Vagina (tissue), 2 donors: Measurements from ENCODE around the gene SIVA1. TPM values are rescaled to one million over a fixed set of nuclear protein-coding genes. Genes with fewer than 3 reads are reported as not detected.

ENCODE experiments used
- DNase-seq, 2 donors: peaks; one replicate each; pipeline ENCODE4 v3.0.0-alpha.2; 2017; ENCODE audit errors: extremely low spot score in 2 of 2
- H3K27ac ChIP-seq: fragments of 200-600 bp; sonication (generic); one replicate; pipeline ENCODE4 v1.5.1; 2019
- H3K27me3 ChIP-seq: fragments of 200-600 bp; sonication (generic); one replicate; pipeline ENCODE4 v1.5.1; 2019
- H3K36me3 ChIP-seq, 2 donors: fragments of 200-600 bp; sonication (generic); one replicate each; pipeline ENCODE4 v1.5.1; 2017 to 2019
- H3K4me1 ChIP-seq: fragments of 200-600 bp; sonication (generic); one replicate; pipeline ENCODE4 v1.5.1; 2019
- H3K4me3 ChIP-seq, 2 donors: fragments of 200-600 bp; sonication (generic); 1 replicate in 1 of 2; 2 replicates in 1 of 2; pipeline ENCODE4 v1.5.1; 2016 to 2019
- H3K9me3 ChIP-seq: fragments of 200-600 bp; sonication (generic); one replicate; pipeline ENCODE4 v1.5.1; 2019
- POLR2A ChIP-seq, 2 donors: fragments of 450-650 bp; IDR thresholded peaks; one replicate each; pipeline ENCODE4 v1.6.1; 2017; ENCODE audit warnings: antibody characterized with exemption in 2 of 2, mild to moderate bottlenecking in 2 of 2, moderate library complexity in 2 of 2
- POLR2AphosphoS5 ChIP-seq, 2 donors: sonication (generic); formaldehyde crosslinking; IDR thresholded peaks; one replicate each; pipeline ENCODE4 v1.9.0; 2017; ENCODE audit warnings: antibody characterized with exemption in 2 of 2, mild to moderate bottlenecking in 2 of 2, low read depth in 1 of 2; ENCODE audit not compliant: insufficient read depth in 1 of 2
- intact Hi-C: fragments of 100-400 bp; cut with DNase I; formaldehyde crosslinking; loops from one replicate; pipeline ENCODE4 v1.15.1; 2023
- total RNA-seq: library from RNA; depleted of rRNA; stranded (reverse); fragments of >200 nt; gene quantifications from one replicate; pipeline ENCODE4 v1.2.3, GENCODE V29; 2016
- TF ChIP-seq, protein P1 (sequence below), 3 experiments: fragments of 450-650 bp in 2 of 3; fragments of 200-600 bp in 1 of 3; sonication (generic) in 1 of 3; IDR thresholded peaks; one replicate each; pipeline ENCODE4 v1.5.1; 2017 to 2019; ENCODE audit warnings: antibody characterized with exemption in 3 of 3, mild to moderate bottlenecking in 2 of 3, moderate library complexity in 2 of 3

SIVA1 gene
- total RNA-seq, 1 donor from 2014 or later = 284 TPM

DNA sequence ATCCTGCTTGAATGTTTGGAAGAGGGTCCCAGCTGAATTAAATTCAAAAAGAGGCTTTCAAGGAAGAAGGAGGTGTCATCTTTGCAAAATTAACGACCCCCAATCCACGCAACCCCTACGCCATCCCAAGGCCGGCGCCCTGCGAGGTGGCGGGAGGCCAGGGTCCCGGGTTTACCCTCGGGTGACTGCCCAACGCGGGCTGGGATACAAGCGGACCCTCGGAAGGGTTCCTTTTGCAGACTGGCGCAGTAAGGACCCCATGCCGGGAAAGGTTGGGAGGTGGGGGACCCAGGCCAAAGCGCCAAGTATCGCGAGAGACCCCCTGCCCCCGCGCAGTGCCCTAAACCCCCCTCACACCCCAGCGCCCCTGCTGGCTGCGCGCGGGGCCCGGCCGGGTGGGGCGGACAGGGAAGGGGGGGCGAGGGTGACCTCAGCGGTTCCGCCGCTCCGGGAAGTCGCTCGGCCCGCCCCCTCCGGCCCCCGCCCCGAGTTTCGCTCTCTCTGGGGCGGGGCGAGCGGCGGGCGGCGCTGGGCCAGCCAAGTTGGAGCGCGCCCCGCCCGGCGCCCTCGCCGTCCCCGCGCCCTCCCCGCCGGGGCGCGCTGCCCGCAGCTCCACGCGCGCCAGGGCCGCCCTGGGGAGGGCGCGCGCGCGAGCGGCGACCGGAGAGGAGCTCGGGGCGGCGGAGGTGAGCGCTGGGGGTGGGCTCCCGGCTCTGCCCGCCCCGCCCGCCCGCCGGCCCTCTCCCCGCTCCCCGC lies 47.2 kb downstream of the SIVA1 start:
- Histone ChIP-seq H3K4me1 (peaks cover 33% of the 10 kb centered on the region), H3K4me3 (peak overlapping the region; percentile 66 to 77), H3K27ac (peak overlapping the region; percentile 94), H3K27me3 (no peaks in the 10 kb centered on the region), H3K9me3 (no peaks in the 10 kb centered on the region), H3K36me3 (no peaks in the 10 kb centered on the region)
- no peak for DNase-seq
- intact Hi-C loops = no loop called here
- TF ChIP-seq POLR2AphosphoS5 (IDR thresholded peaks at IDR 0.05; ENCODE audit: insufficient read depth in 1 of 2, low read depth in 1 of 2) (peak in 1 of 2 donors; percentile 88), POLR2A (IDR thresholded peaks at IDR 0.05) (peak in 1 of 2 donors; percentile 63)
- TF ChIP-seq, protein P1, sequence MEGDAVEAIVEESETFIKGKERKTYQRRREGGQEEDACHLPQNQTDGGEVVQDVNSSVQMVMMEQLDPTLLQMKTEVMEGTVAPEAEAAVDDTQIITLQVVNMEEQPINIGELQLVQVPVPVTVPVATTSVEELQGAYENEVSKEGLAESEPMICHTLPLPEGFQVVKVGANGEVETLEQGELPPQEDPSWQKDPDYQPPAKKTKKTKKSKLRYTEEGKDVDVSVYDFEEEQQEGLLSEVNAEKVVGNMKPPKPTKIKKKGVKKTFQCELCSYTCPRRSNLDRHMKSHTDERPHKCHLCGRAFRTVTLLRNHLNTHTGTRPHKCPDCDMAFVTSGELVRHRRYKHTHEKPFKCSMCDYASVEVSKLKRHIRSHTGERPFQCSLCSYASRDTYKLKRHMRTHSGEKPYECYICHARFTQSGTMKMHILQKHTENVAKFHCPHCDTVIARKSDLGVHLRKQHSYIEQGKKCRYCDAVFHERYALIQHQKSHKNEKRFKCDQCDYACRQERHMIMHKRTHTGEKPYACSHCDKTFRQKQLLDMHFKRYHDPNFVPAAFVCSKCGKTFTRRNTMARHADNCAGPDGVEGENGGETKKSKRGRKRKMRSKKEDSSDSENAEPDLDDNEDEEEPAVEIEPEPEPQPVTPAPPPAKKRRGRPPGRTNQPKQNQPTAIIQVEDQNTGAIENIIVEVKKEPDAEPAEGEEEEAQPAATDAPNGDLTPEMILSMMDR (IDR thresholded peaks at IDR 0.05) = peak in 1 of 3 experiments; percentile 21

DNA sequence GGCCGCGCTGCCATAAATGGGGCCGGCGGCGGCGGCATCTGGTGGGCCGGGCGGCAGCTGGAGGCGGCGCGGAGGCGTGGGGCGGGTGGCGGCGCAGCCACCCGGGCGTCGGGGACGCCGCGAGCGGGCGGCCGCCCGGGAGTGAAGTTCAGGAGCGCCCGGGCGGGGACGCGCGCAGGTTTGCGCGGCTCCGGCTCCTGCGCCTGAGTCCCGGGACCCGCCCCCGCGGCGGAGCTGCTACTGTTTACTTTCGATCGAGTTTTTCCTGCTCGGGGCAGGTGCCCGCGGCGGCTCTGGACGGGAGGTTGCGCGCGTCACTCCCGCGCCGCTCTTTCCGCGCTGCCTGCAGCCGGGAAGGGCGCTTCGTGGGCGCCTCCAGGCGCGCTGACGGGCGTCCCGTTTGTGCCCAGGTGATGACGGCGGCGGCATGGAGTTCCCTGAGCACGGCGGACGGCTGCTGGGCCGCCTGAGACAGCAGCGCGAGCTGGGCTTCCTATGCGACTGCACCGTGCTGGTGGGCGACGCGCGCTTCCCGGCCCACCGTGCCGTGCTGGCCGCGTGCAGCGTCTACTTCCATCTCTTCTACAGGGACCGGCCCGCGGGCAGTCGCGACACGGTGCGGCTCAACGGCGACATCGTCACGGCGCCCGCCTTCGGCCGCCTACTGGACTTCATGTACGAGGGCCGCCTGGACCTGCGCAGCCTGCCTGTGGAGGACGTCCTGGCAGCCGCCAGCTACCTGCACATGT lies 48.0 kb downstream of the SIVA1 start, which contains the start of gene ZBTB42:
TSS of gene ZBTB42 (plus strand) at position 331 of the 749 bp plus-strand sequence. CDS start at position 428, 97 bp downstream.
- TF ChIP-seq POLR2AphosphoS5 (IDR thresholded peaks at IDR 0.05; ENCODE audit: insufficient read depth in 1 of 2, low read depth in 1 of 2) (peak in 1 of 2 donors; percentile 6), POLR2A (IDR thresholded peaks at IDR 0.05) (no peak)
- TF ChIP-seq, protein P1 (IDR thresholded peaks at IDR 0.05) = no peak
- peak within 1 kb of the TSS; percentile 94 for H3K27ac ChIP-seq
- no peak for DNase-seq
- H3K9me3 ChIP-seq = no peaks in the 10 kb centered on the region
- no peaks in the 10 kb centered on the region for H3K36me3 ChIP-seq
- peak within 1 kb of the TSS; percentile 66 to 77 for H3K4me3 ChIP-seq
- no peaks in the 10 kb centered on the region for H3K27me3 ChIP-seq
- peaks cover 38% of the 10 kb centered on the region for H3K4me1 ChIP-seq
- intact Hi-C loops = no loop called here

DNA sequence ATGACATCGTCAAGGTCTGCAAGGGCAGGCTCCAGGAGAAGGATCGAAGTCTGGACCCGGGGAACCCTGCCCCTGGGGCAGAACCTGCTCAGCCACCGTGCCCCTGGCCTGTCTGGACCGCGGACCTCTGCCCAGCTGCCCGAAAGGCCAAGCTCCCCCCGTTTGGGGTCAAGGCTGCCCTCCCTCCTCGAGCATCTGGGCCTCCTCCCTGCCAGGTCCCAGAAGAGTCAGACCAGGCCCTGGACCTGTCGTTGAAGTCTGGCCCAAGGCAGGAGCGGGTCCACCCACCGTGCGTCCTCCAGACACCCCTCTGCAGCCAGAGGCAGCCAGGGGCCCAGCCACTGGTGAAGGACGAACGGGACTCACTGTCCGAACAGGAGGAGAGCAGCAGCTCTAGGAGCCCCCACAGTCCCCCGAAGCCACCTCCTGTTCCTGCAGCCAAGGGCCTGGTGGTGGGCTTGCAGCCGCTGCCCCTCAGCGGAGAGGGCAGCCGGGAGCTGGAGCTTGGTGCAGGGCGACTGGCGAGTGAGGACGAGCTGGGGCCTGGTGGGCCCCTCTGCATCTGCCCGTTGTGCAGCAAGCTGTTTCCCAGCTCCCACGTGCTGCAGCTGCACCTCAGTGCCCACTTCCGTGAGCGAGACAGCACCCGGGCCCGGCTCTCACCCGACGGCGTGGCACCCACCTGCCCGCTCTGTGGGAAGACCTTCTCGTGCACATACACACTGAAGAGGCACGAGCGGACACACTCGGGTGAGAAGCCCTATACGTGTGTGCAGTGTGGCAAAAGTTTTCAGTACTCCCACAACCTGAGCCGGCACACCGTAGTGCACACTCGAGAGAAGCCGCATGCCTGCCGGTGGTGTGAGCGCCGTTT lies 48.8 kb downstream of the SIVA1 start:
- TF ChIP-seq POLR2AphosphoS5 (IDR thresholded peaks at IDR 0.05; ENCODE audit: insufficient read depth in 1 of 2, low read depth in 1 of 2) (no peak), POLR2A (IDR thresholded peaks at IDR 0.05) (no peak)
- TF ChIP-seq, protein P1 (IDR thresholded peaks at IDR 0.05) = no peak
- peak overlapping the region; percentile 66 to 77 for H3K4me3 ChIP-seq
- H3K4me1 ChIP-seq = peaks cover 33% of the 10 kb centered on the region
- H3K9me3 ChIP-seq = no peaks in the 10 kb centered on the region
- no peak for DNase-seq
- peak overlapping the region; percentile 77 for H3K27ac ChIP-seq
- no peaks in the 10 kb centered on the region for H3K36me3 ChIP-seq
- intact Hi-C loops = no loop called here
- no peaks in the 10 kb centered on the region for H3K27me3 ChIP-seq

DNA sequence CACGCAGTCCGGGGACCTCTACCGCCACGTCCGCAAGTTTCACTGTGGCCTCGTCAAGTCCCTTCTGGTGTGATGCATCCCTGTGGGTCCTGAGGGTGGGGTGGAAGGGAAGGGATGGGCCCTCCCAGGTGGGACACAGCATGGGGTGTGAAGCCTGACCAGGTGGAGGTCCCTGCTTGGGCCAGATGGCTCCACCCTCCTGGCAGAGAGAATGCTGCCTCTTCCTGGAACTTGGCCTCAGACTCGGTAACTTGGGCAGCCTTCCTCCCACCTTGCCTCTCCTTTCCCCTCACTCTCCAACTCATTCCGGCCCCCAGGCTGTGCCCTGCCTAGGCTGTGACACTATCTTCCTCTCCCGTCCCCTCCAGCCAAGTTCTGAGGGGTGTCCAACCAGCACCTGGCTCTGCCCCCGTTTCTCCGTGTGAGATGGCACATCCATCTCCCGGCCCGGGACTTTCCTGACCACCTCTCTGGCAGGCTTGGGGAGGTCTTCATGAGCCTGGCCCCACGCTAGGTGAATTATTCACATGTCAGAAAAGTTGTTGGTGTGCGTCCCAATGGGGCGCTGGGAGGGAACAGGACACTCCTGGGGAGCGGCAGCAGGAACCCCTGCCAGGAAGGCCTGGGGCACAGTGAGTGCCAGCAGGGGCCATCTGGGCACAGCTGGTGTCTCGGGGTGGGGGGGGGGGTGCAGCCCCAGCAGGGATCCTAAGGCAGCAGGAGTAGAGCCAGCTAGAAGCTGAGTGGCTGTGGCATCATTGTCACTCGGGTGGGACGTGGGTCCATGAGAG lies 49.6 kb downstream of the SIVA1 start:
- no peak overlapping the region for H3K27ac ChIP-seq
- intact Hi-C loops = no loop called here
- peaks cover 33% of the 10 kb centered on the region for H3K4me1 ChIP-seq
- no peaks in the 10 kb centered on the region for H3K36me3 ChIP-seq
- no peaks in the 10 kb centered on the region for H3K27me3 ChIP-seq
- DNase-seq = no peak
- TF ChIP-seq, protein P1 (IDR thresholded peaks at IDR 0.05) = no peak
- TF ChIP-seq POLR2AphosphoS5 (IDR thresholded peaks at IDR 0.05; ENCODE audit: insufficient read depth in 1 of 2, low read depth in 1 of 2) (no peak), POLR2A (IDR thresholded peaks at IDR 0.05) (no peak)
- no peak overlapping the region for H3K4me3 ChIP-seq
- H3K9me3 ChIP-seq = no peaks in the 10 kb centered on the region
